Measurements from ENCODE around the gene NINJ1. TPM values are rescaled to one million over a fixed set of nuclear protein-coding genes. Genes with fewer than 3 reads are reported as not detected.

The NINJ1 gene
- total RNA-seq, 2 experiments from 2014 or later, result 118 to 120 TPM

GRCh38 chr9:93159601-93160471, 25.8 kb upstream of the NINJ1 start:
- Mint-ChIP-seq H3K27me3 (no peaks in the 10 kb centered on the region), H3K4me3 (no peak overlapping the region), H3K27ac (no peak overlapping the region), H3K9me3 (peaks cover 2% of the 10 kb centered on the region), H3K4me1 (ENCODE audit: low read depth) (peaks cover 14% of the 10 kb centered on the region), H3K36me3 (ENCODE audit: low read depth) (no peaks in the 10 kb centered on the region)
- CTCF ChIA-PET, result interaction anchor here (0.6 to 2.9 kb wide), 11 partner anchors 8 to 332 kb away, joined by 3 to 13 read pairs (median 3); no protein-coding TSS in a partner anchor
- POLR2A ChIA-PET, result no interaction called here
- peak; percentile 98 for TF ChIP-seq CTCF (IDR thresholded peaks at IDR 0.05)
- DNase-seq (peak; percentile 82), ATAC-seq (peak; percentile 88)
- intact Hi-C loops (cut with micrococcal nuclease), result loop anchor here (5.0 kb wide), 1 partner anchor 147 kb away; no protein-coding TSS in a partner anchor

GRCh38 chr9:93156475-93157008, 22.5 kb upstream of the NINJ1 start:
- DNase-seq (peak; percentile 65), ATAC-seq (peak; percentile 69)
- H3K27ac Mint-ChIP-seq, result peak overlapping the region; percentile 52
- intact Hi-C loops (cut with micrococcal nuclease), result loop anchor here (5.0 kb wide), 1 partner anchor 151 kb away; no protein-coding TSS in a partner anchor
- H3K4me1 Mint-ChIP-seq (ENCODE audit: low read depth), result peaks cover 14% of the 10 kb centered on the region
- H3K27me3 Mint-ChIP-seq, result no peaks in the 10 kb centered on the region
- H3K36me3 Mint-ChIP-seq (ENCODE audit: low read depth), result no peaks in the 10 kb centered on the region
- peaks cover 2% of the 10 kb centered on the region for H3K9me3 Mint-ChIP-seq
- TF ChIP-seq CTCF (IDR thresholded peaks at IDR 0.05), result no peak
- CTCF ChIA-PET, result interaction anchor here (0.9 to 1.8 kb wide), 5 partner anchors 15 to 409 kb away, joined by 3 to 8 read pairs (median 4); no protein-coding TSS in a partner anchor
- POLR2A ChIA-PET, result interaction anchor here (0.8 to 1.5 kb wide), 3 partner anchors 23 to 294 kb away, joined by 3 to 4 read pairs (median 3); partner anchors contain the start of gene NINJ1
- no peak overlapping the region for H3K4me3 Mint-ChIP-seq

GRCh38 chr9:93155716-93156474, 21.8 kb upstream of the NINJ1 start:
- POLR2A ChIA-PET, result interaction anchor here (0.9 to 1.5 kb wide), 2 partner anchors 46 to 295 kb away, joined by 3 to 4 read pairs; no protein-coding TSS in a partner anchor
- intact Hi-C loops (cut with micrococcal nuclease), result loop anchor here (5.0 kb wide), 1 partner anchor 151 kb away; no protein-coding TSS in a partner anchor
- H3K4me3 Mint-ChIP-seq, result no peak overlapping the region
- peaks cover 2% of the 10 kb centered on the region for H3K9me3 Mint-ChIP-seq
- ATAC-seq (no peak), DNase-seq (no peak)
- H3K4me1 Mint-ChIP-seq (ENCODE audit: low read depth), result peaks cover 14% of the 10 kb centered on the region
- no peak for TF ChIP-seq CTCF (IDR thresholded peaks at IDR 0.05)
- peak overlapping the region; percentile 52 for H3K27ac Mint-ChIP-seq
- CTCF ChIA-PET, result interaction anchor here (1.2 to 1.8 kb wide), 4 partner anchors 15 to 410 kb away, joined by 3 to 8 read pairs (median 4); no protein-coding TSS in a partner anchor
- H3K27me3 Mint-ChIP-seq, result no peaks in the 10 kb centered on the region
- H3K36me3 Mint-ChIP-seq (ENCODE audit: low read depth), result no peaks in the 10 kb centered on the region

- TF ChIP-seq CTCF (IDR thresholded peaks at IDR 0.05), result peak; percentile 77
- Mint-ChIP-seq H3K4me3 (no peak overlapping the region), H3K4me1 (ENCODE audit: low read depth) (peaks cover 17% of the 10 kb centered on the region), H3K27ac (no peak overlapping the region), H3K27me3 (no peaks in the 10 kb centered on the region), H3K9me3 (peaks cover 3% of the 10 kb centered on the region), H3K36me3 (ENCODE audit: low read depth) (peaks cover under 1% of the 10 kb centered on the region)
- DNase-seq (peak; percentile 65), ATAC-seq (peak; percentile 62)
- intact Hi-C loops (cut with micrococcal nuclease), result no loop called here
- ChIA-PET POLR2A (interaction anchor here (0.7 to 1.4 kb wide), 2 partner anchors 46 to 63 kb away, joined by 3 to 4 read pairs; no protein-coding TSS in a partner anchor), CTCF (interaction anchor here (0.6 to 2.1 kb wide), 18 partner anchors 10 to 412 kb away, joined by 3 to 15 read pairs (median 3); no protein-coding TSS in a partner anchor)
These were observed 20.3 kb upstream of the NINJ1 start for GRCh38 chr9:93154293-93154903.

Measured in activated CD8-positive, alpha-beta T cell treated with anti-CD3 and anti-CD28 coated beads for 36 hours (primary cell).